Measurements from ENCODE around the gene GSTM2.
"Not testable (repeated sequence)": the region's sequence is repeated elsewhere in the genome, so short reads cannot be mapped to it uniquely, and the experiment has no call there.

Gene GSTM2

GRCh38 chr1:109657395-109657794 is 10.5 kb upstream of the GSTM2 start:
- DNase-seq (ENCODE audit: low read depth): no peak
- TF ChIP-seq CTCF (IDR thresholded peaks at IDR 0.05; ENCODE audit: insufficient read depth, low read depth, low read length, missing control alignments): no peak

GRCh38 chr1:109657970-109658369 is 9.9 kb upstream of the GSTM2 start:
- H3K4me3 ChIP-seq (ENCODE audit: low read depth, low read length): no peak overlapping the region
- DNase-seq (ENCODE audit: low read depth): no peak
- no peak for TF ChIP-seq CTCF (IDR thresholded peaks at IDR 0.05; ENCODE audit: insufficient read depth, low read depth, low read length, missing control alignments)

More at GRCh38 chr1:109657395-109657794, 10.5 kb upstream of the GSTM2 start:
- H3K4me3 ChIP-seq (ENCODE audit: low read depth, low read length): no peak overlapping the region

- no peak for TF ChIP-seq CTCF (IDR thresholded peaks at IDR 0.05; ENCODE audit: insufficient read depth, low read depth, low read length, missing control alignments)
- DNase-seq (ENCODE audit: low read depth): no peak
Measured at GRCh38 chr1:109658533-109659042, 9.3 kb upstream of the GSTM2 start.

GRCh38 chr1:109659145-109659544 is 8.7 kb upstream of the GSTM2 start:
- no peak for TF ChIP-seq CTCF (IDR thresholded peaks at IDR 0.05; ENCODE audit: insufficient read depth, low read depth, low read length, missing control alignments)
- no peak overlapping the region for H3K4me3 ChIP-seq (ENCODE audit: low read depth, low read length)
- no peak for DNase-seq (ENCODE audit: low read depth)

More at GRCh38 chr1:109658533-109659042, 9.3 kb upstream of the GSTM2 start:
- no peak overlapping the region for H3K4me3 ChIP-seq (ENCODE audit: low read depth, low read length)

- no peak overlapping the region for H3K4me3 ChIP-seq (ENCODE audit: low read depth, low read length)
- no peak for DNase-seq (ENCODE audit: low read depth)
- no peak for TF ChIP-seq CTCF (IDR thresholded peaks at IDR 0.05; ENCODE audit: insufficient read depth, low read depth, low read length, missing control alignments)
Measured at GRCh38 chr1:109659997-109660690, 7.7 kb upstream of the GSTM2 start.

- H3K4me3 ChIP-seq (ENCODE audit: low read depth, low read length); DNase-seq (ENCODE audit: low read depth): not testable (repeated sequence)
Measured at GRCh38 chr1:109660691-109661026, 7.2 kb upstream of the GSTM2 start.

GRCh38 chr1:109661391-109661790 is 6.5 kb upstream of the GSTM2 start:
- DNase-seq (ENCODE audit: low read depth): no peak
- TF ChIP-seq CTCF (IDR thresholded peaks at IDR 0.05; ENCODE audit: insufficient read depth, low read depth, low read length, missing control alignments): no peak
- no peak overlapping the region for H3K4me3 ChIP-seq (ENCODE audit: low read depth, low read length)
